ENCODE measurements around the gene IRAG1. TPM values are rescaled to one million over a fixed set of nuclear protein-coding genes. Genes with fewer than 3 reads are reported as not detected.

The IRAG1 gene
- total RNA-seq, 1 experiment from 2014 or later: not detected

DNA sequence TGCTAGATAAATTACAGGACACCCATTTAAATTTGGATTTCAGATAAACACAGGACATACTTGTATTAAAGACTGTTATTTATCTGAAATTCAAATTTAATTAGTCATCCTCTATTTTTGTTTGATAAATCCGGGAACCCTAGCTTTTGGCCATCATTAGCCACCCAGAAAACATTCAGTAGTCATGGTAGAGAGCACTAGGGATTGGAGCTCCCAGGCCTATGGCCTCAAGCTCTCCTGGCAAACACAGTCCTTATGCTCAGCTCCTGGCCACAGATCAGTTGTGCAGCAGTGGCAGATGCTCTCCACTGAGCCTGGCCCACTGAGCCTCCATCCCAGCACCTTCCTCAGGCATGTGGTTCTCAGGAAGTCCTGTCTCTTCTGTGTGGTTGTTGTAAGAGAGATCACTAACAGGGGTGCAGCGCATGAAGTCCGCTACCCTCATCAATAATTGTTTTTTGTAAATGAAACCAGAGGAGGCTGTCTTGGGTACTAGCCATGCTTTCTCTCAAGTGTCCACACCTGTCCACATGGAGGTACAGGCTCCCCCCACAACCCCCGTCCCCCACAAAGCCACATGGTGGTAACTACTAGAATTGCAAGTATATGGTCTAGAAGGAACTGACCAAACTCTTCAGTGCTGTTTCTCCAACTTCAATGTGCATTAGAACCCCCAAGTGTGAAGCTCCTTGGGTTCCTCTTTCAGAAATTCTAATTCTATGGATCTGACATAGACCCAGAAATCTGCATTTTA lies 1.1 kb upstream of the IRAG1 start:
- intact Hi-C loops (cut with micrococcal nuclease; ENCODE audit: unreplicated experiment): no loop called here
- DNase-seq: no peak
- Mint-ChIP-seq H3K4me1 (ENCODE audit: low read depth, unreplicated experiment) (no peaks in the 10 kb centered on the region), H3K36me3 (ENCODE audit: insufficient read depth, unreplicated experiment) (no peaks in the 10 kb centered on the region), H3K27ac (ENCODE audit: unreplicated experiment) (no peak overlapping the region), H3K27me3 (ENCODE audit: unreplicated experiment) (peaks cover 74% of the 10 kb centered on the region), H3K4me3 (ENCODE audit: low read depth, unreplicated experiment) (no peak overlapping the region), H3K9me3 (ENCODE audit: low read depth, unreplicated experiment) (no peaks in the 10 kb centered on the region)
- TF ChIP-seq, protein P1, sequence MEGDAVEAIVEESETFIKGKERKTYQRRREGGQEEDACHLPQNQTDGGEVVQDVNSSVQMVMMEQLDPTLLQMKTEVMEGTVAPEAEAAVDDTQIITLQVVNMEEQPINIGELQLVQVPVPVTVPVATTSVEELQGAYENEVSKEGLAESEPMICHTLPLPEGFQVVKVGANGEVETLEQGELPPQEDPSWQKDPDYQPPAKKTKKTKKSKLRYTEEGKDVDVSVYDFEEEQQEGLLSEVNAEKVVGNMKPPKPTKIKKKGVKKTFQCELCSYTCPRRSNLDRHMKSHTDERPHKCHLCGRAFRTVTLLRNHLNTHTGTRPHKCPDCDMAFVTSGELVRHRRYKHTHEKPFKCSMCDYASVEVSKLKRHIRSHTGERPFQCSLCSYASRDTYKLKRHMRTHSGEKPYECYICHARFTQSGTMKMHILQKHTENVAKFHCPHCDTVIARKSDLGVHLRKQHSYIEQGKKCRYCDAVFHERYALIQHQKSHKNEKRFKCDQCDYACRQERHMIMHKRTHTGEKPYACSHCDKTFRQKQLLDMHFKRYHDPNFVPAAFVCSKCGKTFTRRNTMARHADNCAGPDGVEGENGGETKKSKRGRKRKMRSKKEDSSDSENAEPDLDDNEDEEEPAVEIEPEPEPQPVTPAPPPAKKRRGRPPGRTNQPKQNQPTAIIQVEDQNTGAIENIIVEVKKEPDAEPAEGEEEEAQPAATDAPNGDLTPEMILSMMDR (IDR thresholded peaks at IDR 0.05; ENCODE audit: unreplicated experiment): no peak
- CTCF ChIA-PET: no interaction called here
- BruUV-seq (replicated peaks): no TSS peak

- H3K36me3 Mint-ChIP-seq (ENCODE audit: insufficient read depth, unreplicated experiment): no peaks in the 10 kb centered on the region
- BruUV-seq (replicated peaks): no TSS peak
- no peaks in the 10 kb centered on the region for H3K9me3 Mint-ChIP-seq (ENCODE audit: low read depth, unreplicated experiment)
- TF ChIP-seq, protein P1 (IDR thresholded peaks at IDR 0.05; ENCODE audit: unreplicated experiment): no peak
- CTCF ChIA-PET: interaction anchor here (0.8 kb wide), 1 partner anchor 16 kb away, joined by 3 read pairs; no protein-coding TSS in a partner anchor
- no peak for DNase-seq
- peaks cover 92% of the 10 kb centered on the region for H3K27me3 Mint-ChIP-seq (ENCODE audit: unreplicated experiment)
- intact Hi-C loops (cut with micrococcal nuclease; ENCODE audit: unreplicated experiment): no loop called here
- H3K4me1 Mint-ChIP-seq (ENCODE audit: low read depth, unreplicated experiment): no peaks in the 10 kb centered on the region
- no peak overlapping the region for H3K4me3 Mint-ChIP-seq (ENCODE audit: low read depth, unreplicated experiment)
- no peak overlapping the region for H3K27ac Mint-ChIP-seq (ENCODE audit: unreplicated experiment)
These were observed 932 bp downstream of the IRAG1 start for GRCh38 chr11:10692531-10693115.

DNA sequence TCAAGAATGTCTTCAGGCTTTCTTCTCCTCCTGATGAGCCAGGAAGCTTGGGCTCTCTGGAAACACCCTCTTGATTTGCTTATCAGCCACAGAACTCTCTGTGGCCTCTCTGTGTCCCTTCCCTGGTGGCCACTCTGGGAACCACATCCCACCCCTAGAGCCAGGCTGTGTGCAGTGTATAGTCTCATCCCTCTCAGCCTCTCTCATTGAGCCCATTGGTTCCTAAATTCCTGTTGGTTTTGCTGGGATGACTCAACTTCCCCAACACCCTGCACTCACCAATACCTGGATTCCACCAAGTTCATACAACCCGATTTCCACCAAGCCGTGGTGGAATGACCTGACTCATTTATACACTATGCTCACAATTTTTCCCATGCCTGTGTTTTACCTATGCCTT lies 5.2 kb downstream of the IRAG1 start:
- intact Hi-C loops (cut with micrococcal nuclease; ENCODE audit: unreplicated experiment): no loop called here
- H3K9me3 Mint-ChIP-seq (ENCODE audit: low read depth, unreplicated experiment): no peaks in the 10 kb centered on the region
- peak; percentile 17 for DNase-seq
- peaks cover 72% of the 10 kb centered on the region for H3K27me3 Mint-ChIP-seq (ENCODE audit: unreplicated experiment)
- TF ChIP-seq, protein P1 (IDR thresholded peaks at IDR 0.05; ENCODE audit: unreplicated experiment): no peak
- no peaks in the 10 kb centered on the region for H3K4me1 Mint-ChIP-seq (ENCODE audit: low read depth, unreplicated experiment)
- no peaks in the 10 kb centered on the region for H3K36me3 Mint-ChIP-seq (ENCODE audit: insufficient read depth, unreplicated experiment)
- H3K27ac Mint-ChIP-seq (ENCODE audit: unreplicated experiment): no peak overlapping the region
- no peak overlapping the region for H3K4me3 Mint-ChIP-seq (ENCODE audit: low read depth, unreplicated experiment)
- CTCF ChIA-PET: no interaction called here
- BruUV-seq (replicated peaks): no TSS peak

- Mint-ChIP-seq H3K4me3 (ENCODE audit: low read depth, unreplicated experiment) (no peak overlapping the region), H3K9me3 (ENCODE audit: low read depth, unreplicated experiment) (no peaks in the 10 kb centered on the region), H3K4me1 (ENCODE audit: low read depth, unreplicated experiment) (no peaks in the 10 kb centered on the region), H3K27me3 (ENCODE audit: unreplicated experiment) (peaks cover 59% of the 10 kb centered on the region), H3K36me3 (ENCODE audit: insufficient read depth, unreplicated experiment) (no peaks in the 10 kb centered on the region), H3K27ac (ENCODE audit: unreplicated experiment) (no peak overlapping the region)
- no TSS peak for BruUV-seq (replicated peaks)
- TF ChIP-seq, protein P1 (IDR thresholded peaks at IDR 0.05; ENCODE audit: unreplicated experiment): no peak
- intact Hi-C loops (cut with micrococcal nuclease; ENCODE audit: unreplicated experiment): no loop called here
- CTCF ChIA-PET: no interaction called here
- no peak for DNase-seq
These were observed 7.2 kb downstream of the IRAG1 start for GRCh38 chr11:10686311-10686710.
